SU-DHL-6 (cell line): ENCODE data around the gene KNDC1.

Experiments
- CTCF ChIP-seq: fragments of 200-600 bp; sonication (generic); IDR thresholded peaks from one replicate; pipeline ENCODE4 v1.5.1; 2017; ENCODE audit warnings: antibody characterized with exemption, mild to moderate bottlenecking, low read length, moderate library complexity; ENCODE audit not compliant: insufficient read depth, poor library complexity, severe bottlenecking
- EZH2phosphoT487 ChIP-seq: fragments of 200-600 bp; sonication (generic), shearing (Covaris generic); conservative IDR thresholded peaks from 2 replicates; pipeline ENCODE4 v1.6.1; 2018; ENCODE audit warnings: mild to moderate bottlenecking, antibody characterized with exemption, low read length, moderate library complexity, mixed read lengths

GRCh38 chr10:133123050-133123745, 36.8 kb upstream of the KNDC1 start:
- TF ChIP-seq CTCF (no peak), EZH2phosphoT487 (no peak)
